Tibial nerve (tissue), 4 donors: ENCODE data around the gene KRT26.
A peak's percentile ranks its signal among the peaks of the same experiment; 100 is the strongest.

ENCODE experiments used
- CTCF ChIP-seq, 5 experiments: fragments of 200-600 bp in 3 of 5; fragments of 450-650 bp in 2 of 5; sonication (generic) in 3 of 5; IDR thresholded peaks; one replicate each; pipeline ENCODE4 v1.5.1; 2016 to 2019; ENCODE audit warnings: antibody characterized with exemption in 5 of 5, mild to moderate bottlenecking in 3 of 5, moderate library complexity in 2 of 5
- EP300 ChIP-seq, 2 donors: sonication (generic); formaldehyde crosslinking; IDR thresholded peaks; one replicate each; pipeline ENCODE4 v1.6.1; 2017; ENCODE audit warnings: antibody characterized with exemption in 2 of 2, mild to moderate bottlenecking in 1 of 2

- TF ChIP-seq CTCF (IDR thresholded peaks at IDR 0.05) (peak in 1 of 5 experiments; percentile 22), EP300 (IDR thresholded peaks at IDR 0.05) (no peak)
Measured at GRCh38 chr17:40726919-40727318, 45.1 kb downstream of the KRT26 start.
